ENCODE results near the gene GALR3.

DNA sequence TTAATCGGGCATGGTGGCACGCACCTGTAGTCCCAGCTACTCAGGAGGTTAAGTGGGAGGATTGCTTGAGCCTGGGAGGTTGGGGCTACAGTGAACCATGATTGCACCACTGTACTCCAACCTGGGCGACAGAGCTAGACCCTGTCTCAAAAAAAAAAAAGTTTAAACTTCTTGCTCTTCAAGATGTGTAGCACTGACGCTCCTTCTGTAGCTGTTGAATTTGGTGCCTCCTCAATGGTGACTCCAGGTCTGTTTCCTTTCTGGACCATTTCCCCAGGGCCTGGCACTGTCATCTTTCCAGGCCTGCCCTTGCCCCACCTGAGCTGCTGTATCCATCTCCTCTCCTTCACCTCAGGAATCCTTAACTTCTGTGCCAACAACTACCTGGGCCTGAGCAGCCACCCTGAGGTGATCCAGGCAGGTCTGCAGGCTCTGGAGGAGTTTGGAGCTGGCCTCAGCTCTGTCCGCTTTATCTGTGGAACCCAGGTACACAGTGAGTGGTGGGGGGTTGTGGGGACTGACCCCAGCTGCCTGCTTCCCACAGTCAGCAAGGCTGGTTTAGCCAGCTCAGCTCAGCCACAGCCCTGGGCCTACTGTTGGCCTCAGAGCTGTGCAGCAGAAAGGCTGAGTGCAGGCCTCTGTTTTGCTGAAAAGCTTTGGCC lies 13.4 kb upstream of the GALR3 start:
- TF ChIP-seq CTCF (conservative IDR thresholded peaks at IDR 0.05; ENCODE audit: low read depth in 2 of 2) (no peak), EZH2 (IDR thresholded peaks at IDR 0.05; ENCODE audit: low read depth, unreplicated experiment) (no peak), JUNB (IDR thresholded peaks at IDR 0.05; ENCODE audit: unreplicated experiment) (no peak), POLR2AphosphoS5 (IDR thresholded peaks at IDR 0.05; ENCODE audit: low read depth) (no peak), CREB1 (CRISPR knock-in tag; IDR thresholded peaks at IDR 0.05; ENCODE audit: low read depth) (no peak), EZH2phosphoT487 (IDR thresholded peaks at IDR 0.05; ENCODE audit: unreplicated experiment) (no peak), ZNF114 (CRISPR knock-in tag; IDR thresholded peaks at IDR 0.05) (no peak), NANOG (IDR thresholded peaks at IDR 0.05; ENCODE audit: borderline replicate concordance) (no peak), STAT1 (IDR thresholded peaks at IDR 0.05; ENCODE audit: unreplicated experiment) (no peak), ZNF331 (CRISPR knock-in tag; IDR thresholded peaks at IDR 0.05; ENCODE audit: low read depth) (no peak)
- TF ChIP-seq, protein P1, sequence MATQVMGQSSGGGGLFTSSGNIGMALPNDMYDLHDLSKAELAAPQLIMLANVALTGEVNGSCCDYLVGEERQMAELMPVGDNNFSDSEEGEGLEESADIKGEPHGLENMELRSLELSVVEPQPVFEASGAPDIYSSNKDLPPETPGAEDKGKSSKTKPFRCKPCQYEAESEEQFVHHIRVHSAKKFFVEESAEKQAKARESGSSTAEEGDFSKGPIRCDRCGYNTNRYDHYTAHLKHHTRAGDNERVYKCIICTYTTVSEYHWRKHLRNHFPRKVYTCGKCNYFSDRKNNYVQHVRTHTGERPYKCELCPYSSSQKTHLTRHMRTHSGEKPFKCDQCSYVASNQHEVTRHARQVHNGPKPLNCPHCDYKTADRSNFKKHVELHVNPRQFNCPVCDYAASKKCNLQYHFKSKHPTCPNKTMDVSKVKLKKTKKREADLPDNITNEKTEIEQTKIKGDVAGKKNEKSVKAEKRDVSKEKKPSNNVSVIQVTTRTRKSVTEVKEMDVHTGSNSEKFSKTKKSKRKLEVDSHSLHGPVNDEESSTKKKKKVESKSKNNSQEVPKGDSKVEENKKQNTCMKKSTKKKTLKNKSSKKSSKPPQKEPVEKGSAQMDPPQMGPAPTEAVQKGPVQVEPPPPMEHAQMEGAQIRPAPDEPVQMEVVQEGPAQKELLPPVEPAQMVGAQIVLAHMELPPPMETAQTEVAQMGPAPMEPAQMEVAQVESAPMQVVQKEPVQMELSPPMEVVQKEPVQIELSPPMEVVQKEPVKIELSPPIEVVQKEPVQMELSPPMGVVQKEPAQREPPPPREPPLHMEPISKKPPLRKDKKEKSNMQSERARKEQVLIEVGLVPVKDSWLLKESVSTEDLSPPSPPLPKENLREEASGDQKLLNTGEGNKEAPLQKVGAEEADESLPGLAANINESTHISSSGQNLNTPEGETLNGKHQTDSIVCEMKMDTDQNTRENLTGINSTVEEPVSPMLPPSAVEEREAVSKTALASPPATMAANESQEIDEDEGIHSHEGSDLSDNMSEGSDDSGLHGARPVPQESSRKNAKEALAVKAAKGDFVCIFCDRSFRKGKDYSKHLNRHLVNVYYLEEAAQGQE (IDR thresholded peaks at IDR 0.05; ENCODE audit: unreplicated experiment): no peak
- TF ChIP-seq, protein P2, sequence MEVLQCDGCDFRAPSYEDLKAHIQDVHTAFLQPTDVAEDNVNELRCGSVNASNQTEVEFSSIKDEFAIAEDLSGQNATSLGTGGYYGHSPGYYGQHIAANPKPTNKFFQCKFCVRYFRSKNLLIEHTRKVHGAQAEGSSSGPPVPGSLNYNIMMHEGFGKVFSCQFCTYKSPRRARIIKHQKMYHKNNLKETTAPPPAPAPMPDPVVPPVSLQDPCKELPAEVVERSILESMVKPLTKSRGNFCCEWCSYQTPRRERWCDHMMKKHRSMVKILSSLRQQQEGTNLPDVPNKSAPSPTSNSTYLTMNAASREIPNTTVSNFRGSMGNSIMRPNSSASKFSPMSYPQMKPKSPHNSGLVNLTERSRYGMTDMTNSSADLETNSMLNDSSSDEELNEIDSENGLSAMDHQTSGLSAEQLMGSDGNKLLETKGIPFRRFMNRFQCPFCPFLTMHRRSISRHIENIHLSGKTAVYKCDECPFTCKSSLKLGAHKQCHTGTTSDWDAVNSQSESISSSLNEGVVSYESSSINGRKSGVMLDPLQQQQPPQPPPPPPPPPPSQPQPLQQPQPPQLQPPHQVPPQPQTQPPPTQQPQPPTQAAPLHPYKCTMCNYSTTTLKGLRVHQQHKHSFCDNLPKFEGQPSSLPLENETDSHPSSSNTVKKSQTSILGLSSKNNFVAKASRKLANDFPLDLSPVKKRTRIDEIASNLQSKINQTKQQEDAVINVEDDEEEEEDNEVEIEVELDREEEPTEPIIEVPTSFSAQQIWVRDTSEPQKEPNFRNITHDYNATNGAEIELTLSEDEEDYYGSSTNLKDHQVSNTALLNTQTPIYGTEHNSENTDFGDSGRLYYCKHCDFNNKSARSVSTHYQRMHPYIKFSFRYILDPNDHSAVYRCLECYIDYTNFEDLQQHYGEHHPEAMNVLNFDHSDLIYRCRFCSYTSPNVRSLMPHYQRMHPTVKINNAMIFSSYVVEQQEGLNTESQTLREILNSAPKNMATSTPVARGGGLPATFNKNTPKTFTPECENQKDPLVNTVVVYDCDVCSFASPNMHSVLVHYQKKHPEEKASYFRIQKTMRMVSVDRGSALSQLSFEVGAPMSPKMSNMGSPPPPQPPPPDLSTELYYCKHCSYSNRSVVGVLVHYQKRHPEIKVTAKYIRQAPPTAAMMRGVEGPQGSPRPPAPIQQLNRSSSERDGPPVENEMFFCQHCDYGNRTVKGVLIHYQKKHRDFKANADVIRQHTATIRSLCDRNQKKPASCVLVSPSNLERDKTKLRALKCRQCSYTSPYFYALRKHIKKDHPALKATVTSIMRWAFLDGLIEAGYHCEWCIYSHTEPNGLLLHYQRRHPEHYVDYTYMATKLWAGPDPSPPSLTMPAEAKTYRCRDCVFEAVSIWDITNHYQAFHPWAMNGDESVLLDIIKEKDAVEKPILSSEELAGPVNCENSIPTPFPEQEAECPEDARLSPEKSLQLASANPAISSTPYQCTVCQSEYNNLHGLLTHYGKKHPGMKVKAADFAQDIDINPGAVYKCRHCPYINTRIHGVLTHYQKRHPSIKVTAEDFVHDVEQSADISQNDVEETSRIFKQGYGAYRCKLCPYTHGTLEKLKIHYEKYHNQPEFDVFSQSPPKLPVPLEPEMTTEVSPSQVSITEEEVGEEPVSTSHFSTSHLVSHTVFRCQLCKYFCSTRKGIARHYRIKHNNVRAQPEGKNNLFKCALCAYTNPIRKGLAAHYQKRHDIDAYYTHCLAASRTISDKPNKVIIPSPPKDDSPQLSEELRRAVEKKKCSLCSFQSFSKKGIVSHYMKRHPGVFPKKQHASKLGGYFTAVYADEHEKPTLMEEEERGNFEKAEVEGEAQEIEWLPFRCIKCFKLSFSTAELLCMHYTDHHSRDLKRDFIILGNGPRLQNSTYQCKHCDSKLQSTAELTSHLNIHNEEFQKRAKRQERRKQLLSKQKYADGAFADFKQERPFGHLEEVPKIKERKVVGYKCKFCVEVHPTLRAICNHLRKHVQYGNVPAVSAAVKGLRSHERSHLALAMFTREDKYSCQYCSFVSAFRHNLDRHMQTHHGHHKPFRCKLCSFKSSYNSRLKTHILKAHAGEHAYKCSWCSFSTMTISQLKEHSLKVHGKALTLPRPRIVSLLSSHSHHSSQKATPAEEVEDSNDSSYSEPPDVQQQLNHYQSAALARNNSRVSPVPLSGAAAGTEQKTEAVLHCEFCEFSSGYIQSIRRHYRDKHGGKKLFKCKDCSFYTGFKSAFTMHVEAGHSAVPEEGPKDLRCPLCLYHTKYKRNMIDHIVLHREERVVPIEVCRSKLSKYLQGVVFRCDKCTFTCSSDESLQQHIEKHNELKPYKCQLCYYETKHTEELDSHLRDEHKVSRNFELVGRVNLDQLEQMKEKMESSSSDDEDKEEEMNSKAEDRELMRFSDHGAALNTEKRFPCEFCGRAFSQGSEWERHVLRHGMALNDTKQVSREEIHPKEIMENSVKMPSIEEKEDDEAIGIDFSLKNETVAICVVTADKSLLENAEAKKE (CRISPR knock-in tag; IDR thresholded peaks at IDR 0.05): no peak
- TF ChIP-seq, protein P3, sequence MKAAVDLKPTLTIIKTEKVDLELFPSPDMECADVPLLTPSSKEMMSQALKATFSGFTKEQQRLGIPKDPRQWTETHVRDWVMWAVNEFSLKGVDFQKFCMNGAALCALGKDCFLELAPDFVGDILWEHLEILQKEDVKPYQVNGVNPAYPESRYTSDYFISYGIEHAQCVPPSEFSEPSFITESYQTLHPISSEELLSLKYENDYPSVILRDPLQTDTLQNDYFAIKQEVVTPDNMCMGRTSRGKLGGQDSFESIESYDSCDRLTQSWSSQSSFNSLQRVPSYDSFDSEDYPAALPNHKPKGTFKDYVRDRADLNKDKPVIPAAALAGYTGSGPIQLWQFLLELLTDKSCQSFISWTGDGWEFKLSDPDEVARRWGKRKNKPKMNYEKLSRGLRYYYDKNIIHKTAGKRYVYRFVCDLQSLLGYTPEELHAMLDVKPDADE (IDR thresholded peaks at IDR 0.05): no peak
